T-helper 2 cell treated with Interferon-gamma antibody and Interleukin-4, amounts not matched to agents 100 ng/mL and 5 ng/mL, for 36 hours (primary cell): ENCODE results near the gene CNOT6. TPM values are rescaled to one million over a fixed set of nuclear protein-coding genes. Genes with fewer than 3 reads are reported as not detected.

Experiments used
- intact Hi-C: fragments of 100-400 bp; cut with micrococcal nuclease; formaldehyde crosslinking; loops from one replicate; pipeline ENCODE4 v1.15.1; 2023
- total RNA-seq: library from RNA; stranded (reverse); gene quantifications from 2 replicates; pipeline ENCODE4 v1.2.3, GENCODE V29; 2022

The CNOT6 gene
- total RNA-seq, 1 donor from 2014 or later: 39.7 TPM

DNA sequence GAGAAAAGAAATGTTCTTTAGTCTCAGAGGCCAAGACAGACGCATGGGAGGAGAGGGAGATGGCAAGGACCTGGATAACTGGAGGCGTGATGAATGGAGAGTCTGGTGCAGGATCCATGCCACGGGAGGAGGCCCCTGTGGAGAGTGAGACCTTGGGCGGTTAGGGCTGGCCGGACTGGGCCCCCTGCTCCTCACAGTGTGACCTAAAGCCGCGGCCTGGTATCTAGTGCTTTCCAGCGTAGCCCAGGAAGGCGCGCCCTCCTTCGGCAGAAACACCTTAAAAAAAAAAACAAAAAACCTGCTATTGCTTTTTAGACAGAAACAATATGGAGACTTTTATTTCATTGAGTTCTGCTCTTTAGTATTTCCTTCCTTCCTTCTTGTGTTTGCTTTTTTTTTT lies 64.1 kb downstream of the CNOT6 start:
- intact Hi-C loops: no loop called here

DNA sequence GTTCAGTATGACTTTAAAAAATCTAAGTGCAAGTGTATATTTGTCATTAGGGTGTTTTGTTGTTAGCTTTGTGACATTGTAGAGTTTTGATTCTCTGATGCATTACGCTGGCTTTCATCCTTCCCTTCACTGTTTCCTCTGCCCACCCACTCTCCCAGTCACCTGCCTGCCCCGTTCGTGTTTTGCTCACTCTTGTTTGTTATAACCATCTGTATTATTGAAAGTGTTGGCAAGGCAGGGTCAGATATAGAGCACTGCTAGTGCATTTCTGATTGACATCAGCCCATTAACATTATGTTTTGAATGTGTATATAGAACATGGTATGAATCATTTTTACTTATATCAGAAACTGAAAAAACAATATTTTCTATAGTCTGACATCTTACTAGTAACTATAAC lies 69.8 kb downstream of the CNOT6 start:
- intact Hi-C loops: no loop called here

DNA sequence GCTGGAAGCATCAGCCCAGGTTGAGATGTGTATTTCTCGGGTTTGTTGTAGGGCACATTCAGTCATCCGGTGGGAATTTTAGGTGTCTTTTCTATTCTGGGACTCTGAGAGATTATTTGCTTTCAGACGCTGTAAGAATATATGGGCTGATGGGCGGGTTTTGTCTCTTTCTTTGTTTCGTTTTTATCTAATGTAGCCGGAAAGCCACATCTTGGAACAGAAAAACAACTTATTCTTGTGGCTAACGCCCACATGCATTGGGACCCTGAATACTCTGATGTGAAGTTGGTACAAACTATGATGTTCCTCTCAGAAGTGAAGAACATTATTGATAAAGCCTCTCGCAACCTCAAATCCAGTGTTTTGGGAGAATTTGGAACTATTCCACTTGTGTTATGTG lies 74.7 kb downstream of the CNOT6 start:
- intact Hi-C loops: no loop called here

DNA sequence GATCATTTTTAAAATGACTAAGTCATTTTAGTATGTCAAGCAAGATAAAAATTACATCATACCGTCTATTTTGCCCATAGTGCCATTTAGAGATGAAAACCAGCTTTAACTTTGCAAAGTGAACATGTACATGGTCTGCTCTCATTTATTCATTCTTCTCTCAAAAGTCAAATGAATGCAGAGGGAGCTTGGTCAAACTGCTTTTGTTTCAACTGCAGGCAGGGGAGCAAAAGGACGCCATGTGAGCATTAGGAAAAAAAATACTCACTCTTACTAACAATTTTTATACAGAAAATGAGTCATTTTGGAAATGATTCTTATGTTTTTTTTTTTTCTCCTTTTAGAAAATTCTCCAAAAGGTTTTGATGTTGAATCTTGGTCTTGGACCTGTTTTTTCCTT lies 81.4 kb downstream of the CNOT6 start:
- intact Hi-C loops: no loop called here

DNA sequence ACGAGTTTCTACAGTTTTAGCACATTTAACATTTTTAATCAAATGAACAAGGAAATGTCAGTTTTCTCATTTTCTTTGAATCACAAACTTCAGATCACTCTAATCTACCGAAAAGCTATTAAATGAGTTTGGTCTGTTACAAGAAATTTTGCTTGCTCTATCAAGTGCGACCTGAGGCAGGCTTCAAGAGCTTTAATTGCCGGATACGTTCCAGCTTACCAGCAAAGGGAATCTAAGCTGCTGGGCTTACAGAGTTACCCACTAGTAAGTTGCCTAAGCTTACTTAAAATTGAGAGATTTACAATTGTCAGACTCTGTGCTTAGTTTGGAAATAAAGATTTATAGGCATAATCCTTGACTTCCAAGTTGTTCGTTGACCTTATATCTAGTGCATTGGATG lies 86.5 kb downstream of the CNOT6 start:
- intact Hi-C loops: no loop called here

DNA sequence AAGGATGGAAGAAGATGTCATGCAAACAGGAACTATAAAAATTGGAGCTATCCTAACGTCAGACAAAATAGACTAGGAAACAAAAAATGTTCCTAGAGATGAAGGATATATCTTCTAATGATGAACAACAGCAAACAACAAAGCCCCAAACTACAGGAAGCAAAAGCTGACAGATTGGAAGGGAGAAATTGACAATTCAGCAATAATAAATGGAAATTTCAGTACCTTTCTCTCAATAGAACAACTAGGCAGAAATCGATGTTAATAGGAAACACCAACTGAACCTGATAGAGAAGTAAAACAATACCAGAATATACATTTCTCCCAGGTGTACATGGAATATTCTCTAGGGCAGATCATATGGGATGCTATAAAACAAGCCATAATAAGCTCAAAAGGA lies 89.6 kb downstream of the CNOT6 start:
- intact Hi-C loops: no loop called here

DNA sequence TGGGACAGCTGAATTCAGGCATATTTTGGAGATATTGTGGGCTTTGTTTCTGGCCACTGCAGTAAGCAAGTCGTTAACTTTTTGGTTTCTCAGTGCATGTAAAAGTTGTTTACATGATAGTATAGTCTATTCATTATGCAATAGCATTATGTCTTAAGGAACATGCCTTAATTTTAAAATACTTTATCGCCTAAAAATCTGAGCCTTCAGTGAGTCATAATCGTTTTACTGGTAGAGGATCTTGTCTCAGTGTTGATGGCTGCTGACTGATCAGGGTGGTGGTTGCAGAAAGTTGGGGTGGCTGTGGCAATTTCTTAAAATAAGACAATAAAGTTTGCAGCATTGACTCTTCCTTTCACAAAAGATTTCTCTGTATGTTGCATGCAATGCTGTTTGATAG lies 92.0 kb downstream of the CNOT6 start:
- intact Hi-C loops: no loop called here

DNA sequence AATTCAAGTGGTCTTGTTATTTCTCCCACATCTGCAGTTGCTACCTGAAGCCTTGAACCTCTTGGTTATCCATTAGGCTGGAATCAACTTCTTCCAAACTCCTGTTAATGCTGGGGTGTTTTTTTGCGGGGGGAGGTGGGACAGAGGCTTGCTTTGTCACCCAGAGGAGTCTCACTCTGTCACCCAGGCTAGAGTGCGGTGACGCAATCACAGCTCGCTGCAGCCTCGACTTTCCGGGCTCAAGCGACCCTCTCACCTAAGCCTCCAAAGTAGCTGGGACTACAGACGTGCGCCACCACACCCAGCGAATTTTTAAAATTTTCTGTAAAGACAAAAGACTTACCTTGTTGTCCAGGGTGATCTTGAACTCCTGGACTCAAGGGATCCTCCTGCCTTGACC lies 92.7 kb downstream of the CNOT6 start:
- intact Hi-C loops: no loop called here

DNA sequence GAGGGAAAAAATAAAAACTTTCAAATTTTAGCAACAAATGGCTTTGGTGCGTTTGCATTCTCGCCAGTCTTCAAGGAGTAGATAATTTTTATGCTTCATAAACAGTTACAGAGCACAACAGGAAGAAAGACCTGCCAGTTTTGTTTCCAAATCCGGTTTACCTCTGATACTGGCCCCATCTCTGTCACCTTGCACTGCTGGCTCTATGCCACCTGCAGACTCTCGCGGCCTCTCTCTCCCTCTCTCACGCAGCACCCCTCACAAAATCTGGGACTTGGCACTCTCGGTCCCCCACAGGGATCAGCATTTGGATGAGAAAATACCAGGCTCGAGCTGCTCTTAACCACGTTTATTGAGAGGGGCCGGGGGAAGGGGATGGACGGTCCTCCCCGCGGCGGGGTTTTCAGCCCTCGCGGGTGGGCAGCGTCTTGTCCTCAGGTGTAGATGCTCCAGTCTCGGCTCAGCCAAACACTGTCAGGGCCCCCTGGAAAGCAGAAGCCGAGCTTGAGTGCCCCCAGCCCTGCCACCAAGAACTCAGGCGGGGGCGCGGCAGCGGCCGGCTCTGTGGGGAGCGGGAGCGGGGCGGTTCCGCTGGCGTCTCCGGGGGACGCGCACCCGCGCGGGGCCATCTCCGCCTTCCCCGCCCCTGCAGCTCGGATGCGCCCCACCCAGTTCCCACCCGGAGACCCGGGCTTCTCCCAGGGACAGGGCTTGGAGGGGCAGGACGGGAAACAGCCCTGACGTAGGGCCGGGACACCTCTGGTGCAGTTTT lies 95.8 kb downstream of the CNOT6 start:
- intact Hi-C loops: no loop called here

DNA sequence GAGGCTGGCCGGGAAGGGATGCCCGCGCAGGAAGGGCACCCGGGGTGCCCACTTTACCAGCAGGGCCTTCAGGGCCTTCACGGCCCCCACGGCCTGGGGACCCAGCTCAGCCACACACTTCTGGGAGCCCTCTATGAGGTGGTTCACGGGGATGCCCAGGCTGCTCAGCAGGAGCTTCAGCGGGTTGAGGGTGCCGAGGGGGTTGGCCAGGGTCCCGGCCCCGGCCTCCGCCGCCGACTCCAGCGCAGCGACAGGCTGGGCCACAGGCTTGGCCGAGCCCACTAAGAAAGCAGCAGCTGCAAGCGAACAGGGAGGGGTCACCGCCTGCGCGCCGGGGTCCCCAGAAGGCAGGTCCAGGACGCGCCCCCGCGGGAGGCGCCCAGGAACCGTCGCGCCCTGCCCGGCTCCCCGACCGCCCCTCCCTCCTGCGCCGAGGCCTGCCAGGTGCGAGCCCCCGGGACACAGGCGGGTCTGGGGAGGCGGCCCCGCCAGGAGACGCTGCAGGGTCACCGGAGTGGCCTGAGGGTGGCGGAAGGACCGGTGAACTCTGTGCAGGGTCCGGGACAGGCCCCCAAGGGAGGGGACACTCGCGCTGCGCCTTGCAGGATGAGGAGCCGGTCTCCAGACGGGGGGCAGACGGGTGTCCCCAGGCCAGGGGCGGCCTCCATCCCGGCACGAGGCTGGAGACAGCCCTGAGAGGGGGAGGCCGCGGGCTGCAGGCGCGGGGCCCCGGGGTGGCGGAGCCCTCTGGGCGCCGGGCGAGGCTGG lies 96.5 kb downstream of the CNOT6 start:
- intact Hi-C loops: no loop called here

DNA sequence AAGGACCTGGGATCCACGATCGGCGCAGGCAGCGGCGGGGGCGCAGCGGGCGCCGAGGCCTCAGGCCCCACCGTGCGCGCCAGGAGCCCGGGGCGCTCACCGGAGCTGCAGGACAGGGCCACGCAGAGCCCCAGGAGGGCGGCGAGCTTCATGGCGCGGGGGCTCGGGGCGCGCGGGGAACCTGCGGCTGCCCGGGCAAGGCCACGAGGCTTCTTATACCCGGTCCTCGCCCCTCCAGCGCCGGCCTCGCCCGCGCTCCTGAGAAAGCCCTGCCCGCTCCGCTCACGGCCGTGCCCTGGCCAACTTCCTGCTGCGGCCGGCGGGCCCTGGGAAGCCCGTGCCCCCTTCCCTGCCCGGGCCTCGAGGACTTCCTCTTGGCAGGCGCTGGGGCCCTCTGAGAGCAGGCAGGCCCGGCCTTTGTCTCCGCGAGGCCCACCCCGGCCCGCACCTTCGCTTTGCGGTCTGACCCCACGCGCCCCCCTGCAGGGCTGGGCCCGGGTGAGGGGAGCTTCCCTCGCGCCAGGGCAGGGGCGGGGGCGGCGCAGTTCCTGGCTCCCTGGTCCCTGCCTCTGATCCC lies 97.2 kb downstream of the CNOT6 start, which contains the start of gene SCGB3A1:
TSS of gene SCGB3A1 (minus strand) at position 189 of the 577 bp plus-strand sequence. CDS start at position 152, 37 bp downstream.
- intact Hi-C loops: no loop called here

DNA sequence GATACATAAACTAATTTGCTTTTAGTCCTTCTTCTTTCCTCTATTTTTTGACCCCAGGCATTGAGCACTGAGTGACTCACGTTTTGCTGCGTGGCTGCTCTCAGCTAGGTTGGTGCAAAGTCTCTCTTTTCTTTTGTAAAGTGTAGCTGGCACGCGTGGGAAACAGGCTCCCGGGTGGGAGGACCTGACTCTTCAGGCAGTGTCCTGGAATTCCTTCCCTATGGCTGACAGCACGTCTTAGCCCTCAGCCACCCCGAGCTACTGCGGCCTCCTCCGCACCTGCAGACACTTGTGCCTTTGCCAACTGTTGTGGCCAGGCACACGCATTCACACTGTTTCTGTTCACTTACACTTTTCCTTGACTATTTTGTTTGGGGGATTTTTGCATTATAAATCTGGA lies 98.0 kb downstream of the CNOT6 start:
- intact Hi-C loops: no loop called here

DNA sequence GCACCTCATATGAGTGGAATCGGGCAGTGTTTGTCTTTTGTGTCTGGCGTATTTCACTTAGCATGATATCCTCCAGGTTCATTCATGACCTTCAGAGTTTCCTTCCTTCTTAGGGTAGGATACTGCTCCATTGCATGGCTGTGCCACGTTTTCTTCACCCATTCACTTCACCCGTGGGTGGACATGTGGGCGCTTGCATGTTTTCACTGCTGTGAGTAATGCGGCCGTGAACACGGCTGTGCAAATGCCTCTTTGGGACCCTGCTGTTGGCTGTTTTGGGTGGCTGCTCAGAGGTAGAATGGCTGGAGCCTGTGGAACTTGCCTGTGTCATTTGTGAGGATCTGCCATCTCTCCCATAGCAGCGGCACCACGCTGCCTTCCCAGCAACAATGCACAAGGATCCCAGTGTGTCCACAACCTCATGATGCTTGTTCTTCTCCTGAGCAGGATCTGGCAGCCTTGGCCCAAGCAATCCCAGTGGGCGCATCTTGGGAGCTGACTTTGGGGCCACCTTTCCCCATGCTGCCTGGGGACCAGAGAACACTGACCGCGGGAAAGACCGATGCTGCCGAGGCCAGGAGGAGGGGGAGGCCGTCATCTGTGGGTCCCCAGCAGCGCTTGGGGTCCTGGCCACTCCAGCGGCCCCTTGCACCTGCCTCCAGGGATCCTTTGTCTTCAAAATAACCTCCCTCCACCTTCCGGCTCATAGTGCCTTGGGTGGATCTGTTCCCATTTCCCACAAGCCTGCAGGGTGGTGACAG lies 99.4 kb downstream of the CNOT6 start:
- intact Hi-C loops: no loop called here

DNA sequence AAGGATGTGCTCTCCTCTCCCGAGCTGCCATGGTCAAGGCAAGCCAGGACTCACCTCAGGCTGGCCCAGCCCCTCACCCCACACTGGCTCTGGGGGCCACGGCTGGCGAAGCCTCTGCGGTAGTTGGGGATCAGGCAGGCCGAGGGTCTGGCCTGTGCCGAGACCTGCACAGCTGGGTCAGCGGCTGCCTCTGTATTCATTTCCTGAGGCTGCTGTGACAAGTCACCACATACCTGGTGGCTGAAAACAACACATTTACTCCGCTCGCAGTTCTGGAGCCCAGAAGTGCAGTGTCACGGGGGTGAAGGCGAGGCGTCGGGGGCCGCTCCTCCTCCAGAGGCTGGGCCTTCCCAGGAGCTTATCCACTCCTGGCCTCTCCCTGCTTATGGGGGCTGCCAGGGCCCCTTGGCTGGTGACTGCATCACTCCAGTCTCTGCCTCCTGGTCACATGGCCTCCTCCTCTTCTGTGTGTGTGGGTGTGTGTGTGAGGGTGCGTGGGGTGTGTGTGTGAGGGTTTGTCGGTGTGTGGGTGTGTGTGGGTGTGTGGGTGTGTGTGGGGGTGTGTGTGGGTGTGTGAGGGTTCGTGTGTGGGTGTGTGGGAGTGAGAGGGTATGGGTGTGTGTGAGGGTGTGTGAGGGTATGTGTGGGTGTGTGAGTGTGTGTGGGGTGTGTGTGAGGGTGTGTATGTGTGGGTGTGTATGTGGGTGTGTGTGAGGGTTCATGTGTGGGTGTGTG lies 100.3 kb downstream of the CNOT6 start:
- intact Hi-C loops: no loop called here

DNA sequence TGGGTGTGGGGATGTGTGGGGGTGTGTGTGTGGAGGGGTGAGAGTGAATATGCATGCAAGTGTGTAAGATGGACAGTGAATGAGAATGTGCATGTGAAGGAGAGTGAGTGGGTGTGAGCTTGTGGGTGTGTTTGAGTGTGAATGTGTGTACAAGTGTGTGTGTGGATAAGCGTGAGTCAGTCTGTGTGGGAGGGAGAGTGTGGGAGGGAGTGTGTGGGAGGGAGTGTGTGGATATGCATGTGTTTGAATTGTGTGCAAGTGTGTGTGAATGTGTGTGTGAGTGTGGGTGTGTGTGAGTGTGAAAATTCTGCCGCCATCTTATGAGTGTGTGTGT lies 100.8 kb downstream of the CNOT6 start:
- intact Hi-C loops: no loop called here

DNA sequence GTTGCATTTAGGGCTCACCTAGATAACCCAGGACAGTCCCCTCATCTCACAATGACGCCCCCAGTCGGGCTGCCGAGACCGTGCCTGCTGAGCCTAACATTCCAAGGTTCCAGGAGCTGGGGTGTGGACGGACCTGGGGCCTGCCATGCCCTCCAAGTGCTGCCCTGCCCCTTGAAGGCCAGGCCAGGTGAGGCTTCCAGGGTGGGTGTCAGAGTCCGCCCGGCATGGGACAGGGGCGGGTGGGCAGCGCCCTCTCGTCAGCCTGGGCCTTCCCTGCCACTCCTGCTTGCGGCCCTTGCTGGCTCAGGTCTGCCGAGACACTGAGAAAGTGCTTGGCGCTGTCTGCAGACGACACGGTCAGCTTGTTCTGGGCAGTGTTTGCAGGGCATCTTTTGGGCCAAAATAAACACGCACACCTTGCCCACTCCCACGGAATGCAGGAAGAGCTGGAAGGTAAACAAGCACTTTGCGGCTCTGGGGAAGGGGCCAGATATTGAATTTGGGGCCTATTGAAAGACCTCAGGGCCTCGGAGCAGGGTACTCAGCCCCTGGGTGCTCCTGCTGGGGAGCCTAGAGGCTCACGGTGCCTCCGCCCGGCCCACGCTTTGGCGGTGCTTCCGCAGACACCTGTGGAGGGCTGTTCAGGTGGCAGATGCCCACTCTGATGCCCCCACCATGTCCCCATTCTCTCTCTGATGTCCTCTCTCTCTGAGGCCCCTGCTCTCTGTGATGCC lies 101.4 kb downstream of the CNOT6 start:
- intact Hi-C loops: no loop called here

DNA sequence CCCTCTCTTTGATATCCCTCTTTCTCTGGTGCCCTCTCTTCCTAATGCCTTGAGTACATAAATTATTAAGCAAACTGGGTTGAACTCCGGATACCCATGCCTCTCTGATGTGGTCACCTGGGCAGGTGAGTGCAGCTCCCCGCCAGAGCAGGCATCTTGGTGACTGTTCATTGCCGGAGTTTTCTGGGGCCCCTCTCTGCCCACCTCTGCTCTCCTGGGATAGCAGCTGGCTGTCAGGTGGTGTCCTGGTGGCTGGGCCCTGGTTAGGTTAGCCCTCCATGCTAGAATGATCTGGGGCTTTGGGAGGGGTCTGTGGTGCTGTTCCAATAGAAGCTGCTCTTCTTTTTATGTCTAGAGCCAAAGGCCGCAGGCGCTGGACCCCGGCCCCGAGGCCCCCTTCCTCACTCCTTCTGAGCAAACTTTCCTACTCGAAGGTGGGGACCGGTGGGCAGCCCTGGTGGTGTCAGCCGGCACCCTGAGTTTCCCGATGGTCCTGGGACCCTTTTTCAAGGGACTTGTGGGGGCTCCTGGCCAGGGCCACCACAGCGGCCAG lies 102.0 kb downstream of the CNOT6 start:
- intact Hi-C loops: no loop called here

DNA sequence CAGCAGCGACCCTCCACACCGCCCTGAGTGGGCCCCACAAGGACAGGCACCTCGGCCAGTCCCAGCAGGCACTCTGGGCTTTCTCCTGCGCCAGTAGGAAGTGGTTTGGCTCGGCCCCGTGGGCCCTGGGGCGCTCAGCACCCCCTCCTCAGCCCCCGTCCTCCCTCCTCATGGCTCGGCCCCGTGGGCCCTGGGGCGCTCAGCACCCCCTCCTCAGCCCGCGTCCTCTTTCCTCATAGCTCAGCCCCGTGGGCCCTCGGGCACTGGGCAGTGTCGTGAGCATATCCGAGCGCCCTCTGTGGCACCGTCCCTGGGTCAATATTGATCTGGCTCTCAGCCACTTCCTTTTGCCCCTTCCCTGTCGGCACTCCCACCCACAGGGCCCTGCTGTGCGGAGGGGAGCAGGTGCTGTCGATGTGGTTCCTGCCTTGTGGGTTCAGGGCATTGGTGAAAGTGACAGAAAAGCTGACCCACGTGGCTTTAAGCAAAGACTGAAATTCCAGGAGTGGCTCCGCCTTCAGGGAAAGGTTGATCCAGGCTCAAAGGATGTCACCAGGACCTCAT lies 102.6 kb downstream of the CNOT6 start:
- intact Hi-C loops: no loop called here

DNA sequence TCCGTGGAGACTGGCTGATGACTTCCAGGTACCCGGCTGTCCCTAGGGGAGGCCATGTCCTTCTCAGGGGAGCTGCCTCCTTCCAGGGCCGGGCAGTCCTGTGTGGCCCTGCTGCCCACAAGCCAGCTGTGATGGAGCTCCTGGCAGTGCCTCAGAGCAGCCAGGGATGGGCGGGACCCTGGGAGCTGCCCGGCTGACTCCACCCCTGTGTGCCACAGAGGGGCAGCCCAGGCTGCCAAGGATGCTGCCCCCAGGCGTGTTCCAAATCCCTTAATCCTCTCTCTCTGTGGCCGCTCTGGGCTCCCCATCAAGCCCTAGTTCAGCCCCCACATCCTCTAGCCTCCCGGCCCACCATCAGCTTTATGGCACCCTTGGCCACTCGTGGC lies 104.1 kb downstream of the CNOT6 start:
- intact Hi-C loops: no loop called here
